ENCODE results near the gene TMED7. TPM values are rescaled to one million over a fixed set of nuclear protein-coding genes. Genes with fewer than 3 reads are reported as not detected.

TMED7 gene
- total and polyA plus RNA-seq, 2 of the 13 experiments (the other 11 are each of a cell fraction or from before 2014, with no cell fraction given), result 58.0 to 113 TPM

DNA sequence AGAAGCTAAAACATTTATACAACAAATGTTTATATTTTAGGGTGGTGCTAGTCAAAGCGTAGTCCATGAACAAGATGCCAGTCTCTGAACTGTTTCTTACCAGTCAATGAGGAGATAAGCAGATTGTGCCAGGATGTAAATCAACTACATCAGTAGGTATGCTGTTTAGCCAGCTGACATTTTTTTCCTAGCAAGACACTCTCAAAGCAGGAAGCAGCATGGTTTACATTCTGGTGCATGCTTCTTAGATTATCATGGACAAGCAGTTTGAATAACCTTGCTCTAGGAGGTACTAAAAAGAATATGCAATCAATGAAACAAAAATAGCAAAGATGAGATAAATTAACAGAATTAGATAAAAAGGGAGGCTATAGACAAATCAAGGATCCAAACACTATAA is 40.6 kb downstream of the TMED7 start:
- ChIA-PET CTCF (ENCODE audit: low intra/inter-chr PET ratio, low total read pairs) (interaction anchor here (1.2 kb wide), 1 partner anchor 275 kb away, joined by 3 read pairs; no protein-coding TSS in a partner anchor), POLR2A (no interaction called here)
- Histone ChIP-seq H3K9ac (ENCODE audit: insufficient read depth, low read depth, low read length) (no peak overlapping the region), H3K9me3 (ENCODE audit: low read length) (no peaks in the 10 kb centered on the region), H2AFZ (ENCODE audit: low read length) (no peak overlapping the region), H3K27me3 (ENCODE audit: control insufficient read depth in 1 of 2, insufficient read depth in 2 of 2, low read length in 2 of 2) (no peaks in the 10 kb centered on the region), H3K4me1 (ENCODE audit: insufficient read depth, low read length) (no peaks in the 10 kb centered on the region), H3K79me2 (ENCODE audit: insufficient read depth, low read length) (no peaks in the 10 kb centered on the region), H3K36me3 (replicated peaks in 1 of 2; ENCODE audit: control insufficient read depth in 1 of 2, insufficient read depth in 2 of 2, low read length in 2 of 2) (no peaks in the 10 kb centered on the region), H3K4me2 (ENCODE audit: low read depth, low read length) (no peak overlapping the region), H3K4me3 (replicated peaks in 1 of 3; ENCODE audit: insufficient read depth in 1 of 3, low read depth in 2 of 3, low read length in 3 of 3) (no peak overlapping the region), H3K27ac (ENCODE audit: extremely low read length, insufficient read depth, low read length) (no peak overlapping the region), H4K20me1 (ENCODE audit: insufficient read depth, low read length) (no peaks in the 10 kb centered on the region)
- TF ChIP-seq ASH2L (IDR thresholded peaks at IDR 0.05; ENCODE audit: insufficient read length, low read depth, low read length), result no peak
- TF ChIP-seq ZNF431 (CRISPR knock-in tag; IDR thresholded peaks at IDR 0.05; ENCODE audit: borderline replicate concordance, low read depth), result no peak
- no peak for TF ChIP-seq POLR2AphosphoS2 (IDR thresholded peaks at IDR 0.05; ENCODE audit: low read depth, low read length)
- no peak for TF ChIP-seq NFRKB (IDR thresholded peaks at IDR 0.05)
- TF ChIP-seq PHB2 (IDR thresholded peaks at IDR 0.05; ENCODE audit: partially characterized antibody), result no peak
- no peak for TF ChIP-seq NR2F1 (CRISPR knock-in tag; IDR thresholded peaks at IDR 0.05)
- no peak for TF ChIP-seq STAG1 (CRISPR knock-in tag; IDR thresholded peaks at IDR 0.05)
- TF ChIP-seq ZNF260 (CRISPR knock-in tag; IDR thresholded peaks at IDR 0.05; ENCODE audit: borderline replicate concordance, low read depth), result no peak
- in situ Hi-C loops (cut with HindIII; ENCODE audit: extremely low pct_ligation_motif_present, low pct_unique_long_range_greater_than_20kb), result loop anchor here (5.0 kb wide), 2 partner anchors 38 to 273 kb away; no protein-coding TSS in a partner anchor
- BruUV-seq (replicated peaks), result no TSS peak
- intact Hi-C loops (cut with micrococcal nuclease; ENCODE audit: unreplicated experiment), result loop anchor here (5.0 kb wide), 1 partner anchor 488 kb away; no protein-coding TSS in a partner anchor
- no peak for DNase-seq (ENCODE audit: low spot score)
- no peak for ATAC-seq
- no peak for FAIRE-seq
- 29% methylated on average over 1 of the region's 1 CpG for WGBS (ENCODE audit: low lambda C conversion rate)

DNA sequence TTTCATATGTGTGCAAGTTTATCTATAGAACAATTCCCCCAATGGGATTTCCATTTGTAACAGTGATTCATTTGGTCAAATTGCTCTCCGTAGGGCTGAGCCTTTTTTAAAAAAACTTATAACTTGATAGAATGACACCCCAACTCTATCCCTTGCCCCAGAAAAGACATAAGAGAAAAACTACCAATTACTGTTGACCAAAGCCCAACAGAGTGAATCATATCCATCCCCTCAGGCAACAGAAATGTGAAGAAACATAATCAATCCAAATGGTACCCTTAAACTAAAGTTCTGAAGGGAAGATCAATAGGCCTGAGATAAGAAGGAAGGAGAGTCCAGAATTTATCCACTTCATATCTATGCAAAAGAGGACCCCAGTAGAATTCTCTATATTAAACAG is 41.3 kb downstream of the TMED7 start:
- H3K79me2 ChIP-seq (ENCODE audit: insufficient read depth, low read length), result no peaks in the 10 kb centered on the region
- H3K36me3 ChIP-seq (replicated peaks in 1 of 2; ENCODE audit: control insufficient read depth in 1 of 2, insufficient read depth in 2 of 2, low read length in 2 of 2), result no peaks in the 10 kb centered on the region
- DNase-seq (ENCODE audit: low spot score) (no peak), ATAC-seq (no peak), FAIRE-seq (no peak)
- H4K20me1 ChIP-seq (ENCODE audit: insufficient read depth, low read length), result no peaks in the 10 kb centered on the region
- in situ Hi-C loops (cut with HindIII; ENCODE audit: extremely low pct_ligation_motif_present, low pct_unique_long_range_greater_than_20kb) (no loop called here), intact Hi-C loops (cut with micrococcal nuclease; ENCODE audit: unreplicated experiment) (no loop called here)
- TF ChIP-seq, protein P1, sequence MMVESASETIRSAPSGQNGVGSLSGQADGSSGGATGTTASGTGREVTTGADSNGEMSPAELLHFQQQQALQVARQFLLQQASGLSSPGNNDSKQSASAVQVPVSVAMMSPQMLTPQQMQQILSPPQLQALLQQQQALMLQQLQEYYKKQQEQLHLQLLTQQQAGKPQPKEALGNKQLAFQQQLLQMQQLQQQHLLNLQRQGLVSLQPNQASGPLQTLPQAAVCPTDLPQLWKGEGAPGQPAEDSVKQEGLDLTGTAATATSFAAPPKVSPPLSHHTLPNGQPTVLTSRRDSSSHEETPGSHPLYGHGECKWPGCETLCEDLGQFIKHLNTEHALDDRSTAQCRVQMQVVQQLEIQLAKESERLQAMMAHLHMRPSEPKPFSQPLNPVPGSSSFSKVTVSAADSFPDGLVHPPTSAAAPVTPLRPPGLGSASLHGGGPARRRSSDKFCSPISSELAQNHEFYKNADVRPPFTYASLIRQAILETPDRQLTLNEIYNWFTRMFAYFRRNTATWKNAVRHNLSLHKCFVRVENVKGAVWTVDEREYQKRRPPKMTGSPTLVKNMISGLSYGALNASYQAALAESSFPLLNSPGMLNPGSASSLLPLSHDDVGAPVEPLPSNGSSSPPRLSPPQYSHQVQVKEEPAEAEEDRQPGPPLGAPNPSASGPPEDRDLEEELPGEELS (CRISPR knock-in tag; IDR thresholded peaks at IDR 0.05), result no peak
- no peak for TF ChIP-seq ZNF292 (CRISPR knock-in tag; IDR thresholded peaks at IDR 0.05; ENCODE audit: borderline replicate concordance, low read depth)
- no peak for TF ChIP-seq ZNF674 (CRISPR knock-in tag; IDR thresholded peaks at IDR 0.05; ENCODE audit: low read depth)
- TF ChIP-seq, protein P2, sequence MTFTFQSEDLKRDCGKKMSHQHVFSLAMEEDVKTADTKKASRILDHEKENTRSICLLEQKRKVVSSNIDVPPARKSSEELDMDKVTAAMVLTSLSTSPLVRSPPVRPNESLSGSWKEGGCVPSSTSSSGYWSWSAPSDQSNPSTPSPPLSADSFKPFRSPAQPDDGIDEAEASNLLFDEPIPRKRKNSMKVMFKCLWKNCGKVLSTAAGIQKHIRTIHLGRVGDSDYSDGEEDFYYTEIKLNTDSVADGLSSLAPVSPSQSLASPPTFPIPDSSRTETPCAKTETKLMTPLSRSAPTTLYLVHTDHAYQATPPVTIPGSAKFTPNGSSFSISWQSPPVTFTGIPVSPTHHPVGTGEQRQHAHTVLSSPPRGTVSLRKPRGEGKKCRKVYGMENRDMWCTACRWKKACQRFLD (CRISPR knock-in tag; IDR thresholded peaks at IDR 0.05; ENCODE audit: borderline replicate concordance), result no peak
- no peak for TF ChIP-seq ZNF350 (CRISPR knock-in tag; IDR thresholded peaks at IDR 0.05; ENCODE audit: borderline replicate concordance, low read depth)
- no peak overlapping the region for H3K4me3 ChIP-seq (replicated peaks in 1 of 3; ENCODE audit: insufficient read depth in 1 of 3, low read depth in 2 of 3, low read length in 3 of 3)
- CTCF ChIA-PET (ENCODE audit: low intra/inter-chr PET ratio, low total read pairs), result interaction anchor here (1.2 kb wide), 1 partner anchor 275 kb away, joined by 3 read pairs; no protein-coding TSS in a partner anchor
- no peak overlapping the region for H3K9ac ChIP-seq (ENCODE audit: insufficient read depth, low read depth, low read length)
- no peaks in the 10 kb centered on the region for H3K4me1 ChIP-seq (ENCODE audit: insufficient read depth, low read length)
- H3K9me3 ChIP-seq (ENCODE audit: low read length), result no peaks in the 10 kb centered on the region
- no peak overlapping the region for H2AFZ ChIP-seq (ENCODE audit: low read length)
- H3K27ac ChIP-seq (ENCODE audit: extremely low read length, insufficient read depth, low read length), result no peak overlapping the region
- BruUV-seq (replicated peaks), result no TSS peak
- no peak overlapping the region for H3K4me2 ChIP-seq (ENCODE audit: low read depth, low read length)
- WGBS (ENCODE audit: low lambda C conversion rate), result 4% methylated on average over 1 of the region's 1 CpG
- H3K27me3 ChIP-seq (ENCODE audit: control insufficient read depth in 1 of 2, insufficient read depth in 2 of 2, low read length in 2 of 2), result no peaks in the 10 kb centered on the region
- POLR2A ChIA-PET, result no interaction called here

Data from HepG2 (cell line).